ENCODE results near the gene WDFY3.

WDFY3 gene

DNA sequence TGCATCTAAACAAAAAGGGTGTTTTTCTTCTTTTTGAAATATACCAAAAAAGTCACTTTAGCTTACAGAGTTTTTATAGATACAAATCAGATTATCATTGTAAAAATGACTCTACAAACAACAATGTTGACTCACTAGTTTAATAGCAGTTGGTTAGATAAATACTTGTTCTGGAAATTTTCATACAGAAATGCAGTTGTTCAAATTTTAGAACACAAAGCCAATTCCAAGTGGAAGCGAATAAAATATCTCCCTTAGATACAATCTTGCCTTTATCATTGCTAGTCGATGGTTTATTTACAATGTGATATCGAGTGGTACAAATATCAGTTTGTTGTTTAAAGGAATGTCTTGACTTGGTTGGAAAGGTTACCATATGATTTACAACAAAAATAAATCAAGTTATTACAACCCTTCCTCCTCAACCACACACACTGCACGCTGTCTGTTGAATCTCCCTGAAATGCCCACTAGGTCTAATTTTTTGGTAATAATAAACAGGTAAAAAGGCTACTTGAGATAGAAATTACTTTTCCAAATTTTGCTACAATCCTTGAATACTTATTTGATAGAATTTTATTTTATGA, 268.8 kb downstream of the WDFY3 start:
- H3K27me3 ChIP-seq (ENCODE audit: insufficient read depth, low read length, poor library complexity), result no peaks in the 10 kb centered on the region
- no peak overlapping the region for H3K18ac ChIP-seq (ENCODE audit: low read length)
- H3K36me3 ChIP-seq (ENCODE audit: control insufficient read depth, insufficient read depth, low read length), result peaks cover 4% of the 10 kb centered on the region
- H3K4me1 ChIP-seq (ENCODE audit: control insufficient read depth, low read depth, low read length), result no peaks in the 10 kb centered on the region
- H3K9ac ChIP-seq (ENCODE audit: low read length), result no peak overlapping the region
- no peak overlapping the region for H3K4me3 ChIP-seq (ENCODE audit: low read length)
- H2BK5ac ChIP-seq (ENCODE audit: low read length), result no peak overlapping the region
- no peak for DNase-seq
- no peak overlapping the region for H4K5ac ChIP-seq (ENCODE audit: low read length)
- no peak overlapping the region for H3K4ac ChIP-seq (ENCODE audit: low read depth, low read length)
- no peak overlapping the region for H2AK5ac ChIP-seq (ENCODE audit: low read length)
- no peak overlapping the region for H3K4me2 ChIP-seq (ENCODE audit: low read length)
- no CpG with 5 or more reads among the region's 4 CpGs for WGBS (ENCODE audit: extremely low coverage, insufficient coverage, low lambda C conversion rate)
- H2BK120ac ChIP-seq (ENCODE audit: low read depth, low read length), result no peak overlapping the region
- no peak overlapping the region for H3K27ac ChIP-seq (ENCODE audit: low read depth, low read length)
- H4K8ac ChIP-seq (ENCODE audit: low read depth, low read length), result no peak overlapping the region
- no peaks in the 10 kb centered on the region for H3K79me1 ChIP-seq (ENCODE audit: low read length)
- H3K23ac ChIP-seq (ENCODE audit: low read length), result no peak overlapping the region
- H2BK15ac ChIP-seq (replicated peaks; ENCODE audit: low read depth), result no peak overlapping the region
- no peak overlapping the region for H3K56ac ChIP-seq (ENCODE audit: low read length)
- H3K79me2 ChIP-seq (ENCODE audit: control insufficient read depth, insufficient read depth, low read length), result no peaks in the 10 kb centered on the region

DNA sequence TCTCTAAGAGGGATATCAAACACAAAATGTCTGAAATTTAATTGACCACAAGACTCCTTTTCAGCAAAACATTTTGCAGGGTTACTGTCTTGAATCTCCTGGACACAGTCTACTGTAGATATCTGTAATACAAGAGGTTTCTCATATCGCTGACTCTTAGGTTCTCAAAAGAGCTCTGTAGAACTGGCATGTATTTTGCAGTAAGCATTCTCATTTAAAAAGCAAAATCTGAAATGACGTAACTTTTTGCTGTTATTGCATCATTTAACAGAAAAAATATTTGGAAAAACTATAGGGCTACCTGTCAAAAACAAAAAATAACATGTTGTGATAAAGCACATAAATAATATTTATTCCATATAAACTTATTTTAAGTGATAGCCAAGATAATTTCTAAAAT, 269.3 kb downstream of the WDFY3 start:
- no peak overlapping the region for H2BK15ac ChIP-seq (replicated peaks; ENCODE audit: low read depth)
- H3K9ac ChIP-seq (ENCODE audit: low read length), result no peak overlapping the region
- H4K5ac ChIP-seq (ENCODE audit: low read length), result no peak overlapping the region
- H3K27me3 ChIP-seq (ENCODE audit: insufficient read depth, low read length, poor library complexity), result no peaks in the 10 kb centered on the region
- H4K8ac ChIP-seq (ENCODE audit: low read depth, low read length), result no peak overlapping the region
- H3K4me1 ChIP-seq (ENCODE audit: control insufficient read depth, low read depth, low read length), result no peaks in the 10 kb centered on the region
- no peaks in the 10 kb centered on the region for H3K79me2 ChIP-seq (ENCODE audit: control insufficient read depth, insufficient read depth, low read length)
- H3K4me2 ChIP-seq (ENCODE audit: low read length), result no peak overlapping the region
- no peak for DNase-seq
- no peaks in the 10 kb centered on the region for H3K79me1 ChIP-seq (ENCODE audit: low read length)
- no CpG with 5 or more reads among the region's 2 CpGs for WGBS (ENCODE audit: extremely low coverage, insufficient coverage, low lambda C conversion rate)
- no peak overlapping the region for H2AK5ac ChIP-seq (ENCODE audit: low read length)
- H3K4me3 ChIP-seq (ENCODE audit: low read length), result no peak overlapping the region
- H3K23ac ChIP-seq (ENCODE audit: low read length), result no peak overlapping the region
- H3K36me3 ChIP-seq (ENCODE audit: control insufficient read depth, insufficient read depth, low read length), result peaks cover 4% of the 10 kb centered on the region
- H2BK5ac ChIP-seq (ENCODE audit: low read length), result no peak overlapping the region
- H3K27ac ChIP-seq (ENCODE audit: low read depth, low read length), result no peak overlapping the region
- H3K4ac ChIP-seq (ENCODE audit: low read depth, low read length), result no peak overlapping the region
- H2BK120ac ChIP-seq (ENCODE audit: low read depth, low read length), result no peak overlapping the region
- H3K18ac ChIP-seq (ENCODE audit: low read length), result no peak overlapping the region
- no peak overlapping the region for H3K56ac ChIP-seq (ENCODE audit: low read length)

DNA sequence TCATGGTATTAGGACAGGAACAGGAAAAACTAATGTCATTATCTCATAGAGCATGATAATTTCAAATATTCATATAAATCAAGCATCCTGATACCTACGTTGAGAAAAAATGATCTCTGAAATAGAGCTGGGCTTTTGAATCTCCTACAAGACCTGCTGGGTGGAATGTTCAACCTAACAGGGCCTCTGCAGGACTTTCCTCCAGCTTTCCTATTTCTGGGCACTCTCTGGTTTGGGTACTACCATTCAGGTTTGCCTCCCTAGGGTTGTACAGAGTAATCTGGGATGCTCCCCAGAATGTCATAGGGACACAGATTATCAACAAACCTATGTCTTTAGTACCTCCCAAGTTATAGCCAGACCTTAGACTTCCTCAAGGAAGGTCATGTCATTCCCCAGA, 274.7 kb downstream of the WDFY3 start:
- Histone ChIP-seq H3K36me3 (ENCODE audit: control insufficient read depth, insufficient read depth, low read length) (peaks cover 6% of the 10 kb centered on the region), H3K4me1 (ENCODE audit: control insufficient read depth, low read depth, low read length) (no peaks in the 10 kb centered on the region), H3K18ac (ENCODE audit: low read length) (no peak overlapping the region), H3K23ac (ENCODE audit: low read length) (no peak overlapping the region), H3K79me2 (ENCODE audit: control insufficient read depth, insufficient read depth, low read length) (no peaks in the 10 kb centered on the region), H3K27me3 (ENCODE audit: insufficient read depth, low read length, poor library complexity) (no peaks in the 10 kb centered on the region), H3K4me2 (ENCODE audit: low read length) (no peak overlapping the region), H2BK120ac (ENCODE audit: low read depth, low read length) (no peak overlapping the region), H3K9ac (ENCODE audit: low read length) (no peak overlapping the region), H3K4me3 (ENCODE audit: low read length) (no peak overlapping the region), H2AK5ac (ENCODE audit: low read length) (no peak overlapping the region), H3K79me1 (ENCODE audit: low read length) (no peaks in the 10 kb centered on the region), H4K8ac (ENCODE audit: low read depth, low read length) (no peak overlapping the region), H3K27ac (ENCODE audit: low read depth, low read length) (no peak overlapping the region), H3K4ac (ENCODE audit: low read depth, low read length) (no peak overlapping the region), H3K56ac (ENCODE audit: low read length) (no peak overlapping the region), H4K5ac (ENCODE audit: low read length) (no peak overlapping the region), H2BK5ac (ENCODE audit: low read length) (no peak overlapping the region), H2BK15ac (replicated peaks; ENCODE audit: low read depth) (no peak overlapping the region)
- WGBS (ENCODE audit: extremely low coverage, insufficient coverage, low lambda C conversion rate), result no CpG with 5 or more reads among the region's 1 CpG
- no peak for DNase-seq

GRCh38 chr4:84691170-84691691, 275.3 kb downstream of the WDFY3 start:
- WGBS (ENCODE audit: extremely low coverage, insufficient coverage, low lambda C conversion rate), result no CpG with 5 or more reads among the region's 1 CpG

DNA sequence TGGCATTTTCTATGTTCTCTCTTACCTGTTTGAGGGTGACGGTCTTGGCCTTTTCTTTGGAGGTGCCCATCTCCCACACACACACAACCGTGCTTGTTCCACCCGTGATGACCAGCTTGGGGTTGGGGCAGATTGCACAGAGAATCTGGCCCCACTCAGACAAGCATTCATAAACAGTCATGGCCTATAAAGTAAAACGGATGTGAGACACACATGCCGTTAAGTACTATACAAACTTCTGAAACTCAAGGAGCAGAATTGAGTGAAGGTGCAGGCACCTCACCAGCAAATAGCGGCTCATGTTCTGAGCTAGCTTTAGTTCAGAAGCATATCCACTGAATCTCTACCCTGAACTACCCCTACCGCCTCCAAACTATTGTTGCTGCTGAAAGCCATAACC, 276.0 kb downstream of the WDFY3 start:
- no CpG with 5 or more reads among the region's 7 CpGs for WGBS (ENCODE audit: extremely low coverage, insufficient coverage, low lambda C conversion rate)
- Histone ChIP-seq H2BK5ac (ENCODE audit: low read length) (no peak overlapping the region), H3K4me2 (ENCODE audit: low read length) (no peak overlapping the region), H3K56ac (ENCODE audit: low read length) (no peak overlapping the region), H3K4ac (ENCODE audit: low read depth, low read length) (no peak overlapping the region), H2BK120ac (ENCODE audit: low read depth, low read length) (no peak overlapping the region), H3K18ac (ENCODE audit: low read length) (no peak overlapping the region), H3K79me2 (ENCODE audit: control insufficient read depth, insufficient read depth, low read length) (no peaks in the 10 kb centered on the region), H4K5ac (ENCODE audit: low read length) (no peak overlapping the region), H4K8ac (ENCODE audit: low read depth, low read length) (no peak overlapping the region), H3K23ac (ENCODE audit: low read length) (no peak overlapping the region), H3K4me3 (ENCODE audit: low read length) (no peak overlapping the region), H3K36me3 (ENCODE audit: control insufficient read depth, insufficient read depth, low read length) (peaks cover 6% of the 10 kb centered on the region), H3K27ac (ENCODE audit: low read depth, low read length) (no peak overlapping the region), H2AK5ac (ENCODE audit: low read length) (no peak overlapping the region), H3K4me1 (ENCODE audit: control insufficient read depth, low read depth, low read length) (no peaks in the 10 kb centered on the region), H3K79me1 (ENCODE audit: low read length) (no peaks in the 10 kb centered on the region), H3K27me3 (ENCODE audit: insufficient read depth, low read length, poor library complexity) (no peaks in the 10 kb centered on the region), H3K9ac (ENCODE audit: low read length) (no peak overlapping the region), H2BK15ac (replicated peaks; ENCODE audit: low read depth) (no peak overlapping the region)
- DNase-seq, result no peak

More at GRCh38 chr4:84691170-84691691, 275.3 kb downstream of the WDFY3 start:
- Histone ChIP-seq H3K18ac (ENCODE audit: low read length) (no peak overlapping the region), H3K4ac (ENCODE audit: low read depth, low read length) (no peak overlapping the region), H2BK120ac (ENCODE audit: low read depth, low read length) (no peak overlapping the region), H3K4me3 (ENCODE audit: low read length) (no peak overlapping the region), H3K23ac (ENCODE audit: low read length) (no peak overlapping the region), H2AK5ac (ENCODE audit: low read length) (no peak overlapping the region), H2BK5ac (ENCODE audit: low read length) (no peak overlapping the region), H3K27me3 (ENCODE audit: insufficient read depth, low read length, poor library complexity) (no peaks in the 10 kb centered on the region), H2BK15ac (replicated peaks; ENCODE audit: low read depth) (no peak overlapping the region), H3K27ac (ENCODE audit: low read depth, low read length) (no peak overlapping the region), H3K56ac (ENCODE audit: low read length) (no peak overlapping the region), H3K9ac (ENCODE audit: low read length) (no peak overlapping the region), H3K79me2 (ENCODE audit: control insufficient read depth, insufficient read depth, low read length) (no peaks in the 10 kb centered on the region), H3K36me3 (ENCODE audit: control insufficient read depth, insufficient read depth, low read length) (peaks cover 6% of the 10 kb centered on the region), H3K4me2 (ENCODE audit: low read length) (no peak overlapping the region), H3K79me1 (ENCODE audit: low read length) (no peaks in the 10 kb centered on the region), H4K8ac (ENCODE audit: low read depth, low read length) (no peak overlapping the region), H3K4me1 (ENCODE audit: control insufficient read depth, low read depth, low read length) (no peaks in the 10 kb centered on the region), H4K5ac (ENCODE audit: low read length) (no peak overlapping the region)
- DNase-seq, result peak; percentile 40

- Histone ChIP-seq H3K27ac (ENCODE audit: low read depth, low read length) (no peak overlapping the region), H3K4me2 (ENCODE audit: low read length) (no peak overlapping the region), H3K23ac (ENCODE audit: low read length) (no peak overlapping the region), H3K56ac (ENCODE audit: low read length) (no peak overlapping the region), H2BK15ac (replicated peaks; ENCODE audit: low read depth) (no peak overlapping the region), H2BK5ac (ENCODE audit: low read length) (no peak overlapping the region), H3K4me1 (ENCODE audit: control insufficient read depth, low read depth, low read length) (no peaks in the 10 kb centered on the region), H3K4ac (ENCODE audit: low read depth, low read length) (no peak overlapping the region), H4K8ac (ENCODE audit: low read depth, low read length) (no peak overlapping the region), H2AK5ac (ENCODE audit: low read length) (no peak overlapping the region), H3K4me3 (ENCODE audit: low read length) (no peak overlapping the region), H3K18ac (ENCODE audit: low read length) (no peak overlapping the region), H3K79me1 (ENCODE audit: low read length) (no peaks in the 10 kb centered on the region), H3K9ac (ENCODE audit: low read length) (no peak overlapping the region), H2BK120ac (ENCODE audit: low read depth, low read length) (no peak overlapping the region), H3K36me3 (ENCODE audit: control insufficient read depth, insufficient read depth, low read length) (peaks cover 1% of the 10 kb centered on the region), H3K27me3 (ENCODE audit: insufficient read depth, low read length, poor library complexity) (no peaks in the 10 kb centered on the region), H3K79me2 (ENCODE audit: control insufficient read depth, insufficient read depth, low read length) (no peaks in the 10 kb centered on the region), H4K5ac (ENCODE audit: low read length) (no peak overlapping the region)
- no peak for DNase-seq
Measured at GRCh38 chr4:84689197-84689596, 277.3 kb downstream of the WDFY3 start.
